Epithelial cell of proximal tubule (primary cell): ENCODE measurements around the gene PBOV1. TPM values are rescaled to one million over a fixed set of nuclear protein-coding genes. Genes with fewer than 3 reads are reported as not detected.

Source experiments
- DNase-seq: peaks from one replicate; pipeline ENCODE4 v3.0.0-alpha.2; 2011; ENCODE audit warnings: low read depth
- H3K4me3 ChIP-seq: 2 replicates; pipeline ENCODE4 v1.5.1; 2011; ENCODE audit warnings: low read depth, mild to moderate bottlenecking, low read length
- CTCF ChIP-seq: conservative IDR thresholded peaks from 2 replicates; pipeline ENCODE4 v1.5.1; 2012; ENCODE audit warnings: low read depth, mild to moderate bottlenecking, low read length
- total RNA-seq: library from RNA; depleted of rRNA; stranded (reverse); fragments of >200 nt; gene quantifications from 2 replicates; pipeline ENCODE4 v1.2.3, GENCODE V29; 2015

Gene PBOV1
- total RNA-seq, result not detected in 2 replicates

DNA sequence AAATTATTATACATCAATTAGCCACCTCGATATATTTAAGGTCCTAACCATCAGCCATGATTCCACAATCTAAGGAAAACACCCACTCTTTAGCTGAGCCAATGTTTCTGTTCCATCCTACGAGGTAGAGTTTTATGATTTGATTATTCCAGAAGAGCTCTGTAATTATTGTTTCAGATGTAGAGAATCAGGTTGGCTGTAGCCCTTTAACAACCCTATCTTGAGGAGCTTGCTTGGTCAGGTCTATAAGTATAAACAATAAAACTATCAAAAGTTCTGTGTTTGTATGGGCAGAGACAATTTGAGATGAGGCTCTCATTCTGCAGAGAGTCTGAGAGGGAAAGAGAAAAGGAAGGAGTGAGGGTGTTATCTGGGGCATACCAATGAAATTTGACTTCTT, at the start of gene PBOV1:
Gene PBOV1 (minus strand): TSS at position 43 of the 400 bp plus-strand sequence. CDS start 96 bp downstream, outside the sequence.
- no peak for DNase-seq
- H3K4me3 ChIP-seq, result no peak within 1 kb of the TSS
- TF ChIP-seq CTCF, result no peak

DNA sequence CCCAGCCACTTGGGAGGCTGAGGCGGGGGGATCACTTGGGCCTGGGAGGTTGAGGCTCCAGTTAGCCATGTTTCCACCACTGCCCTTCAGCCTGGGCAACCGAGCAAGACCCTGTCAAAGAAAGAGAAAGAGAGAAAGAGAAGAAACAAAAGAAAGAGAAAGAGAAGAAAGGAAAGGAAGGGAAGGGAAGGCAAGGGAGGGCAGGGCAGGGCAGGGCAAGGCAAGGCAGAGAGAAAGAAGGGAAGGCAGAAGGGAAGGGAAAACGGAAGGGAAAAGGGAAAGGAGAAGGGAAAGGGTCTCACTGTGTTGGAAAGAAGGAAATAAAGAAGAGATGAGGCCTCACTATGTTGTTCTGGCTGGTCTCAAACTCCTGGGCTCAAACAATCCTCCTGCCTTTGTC, 47.8 kb upstream of the PBOV1 start:
- TF ChIP-seq CTCF, result no peak
- no peak overlapping the region for H3K4me3 ChIP-seq
- DNase-seq, result no peak

GRCh38 chr6:138264372-138264880, 46.1 kb upstream of the PBOV1 start:
- no peak for TF ChIP-seq CTCF
- DNase-seq, result no peak
- no peak overlapping the region for H3K4me3 ChIP-seq

DNA sequence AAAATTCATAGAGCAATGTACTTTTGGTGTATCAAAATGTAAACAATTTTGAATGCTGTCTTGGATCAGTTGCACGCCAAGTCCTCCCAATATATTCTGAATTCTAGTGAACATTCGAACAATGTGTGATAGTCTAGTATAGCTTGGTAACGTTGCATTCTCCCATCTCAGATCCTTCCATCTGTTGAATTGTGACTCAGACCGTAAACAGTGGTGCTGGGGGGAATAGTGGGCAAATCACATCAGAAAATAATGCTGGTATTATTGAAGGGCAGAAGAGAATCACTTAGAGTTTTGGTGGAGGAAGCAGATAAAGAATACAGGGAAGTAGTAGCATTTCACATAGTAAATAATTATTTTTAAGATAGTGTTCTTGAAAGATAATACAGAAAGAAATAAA, 45.7 kb upstream of the PBOV1 start:
- no peak for TF ChIP-seq CTCF
- no peak for DNase-seq

DNA sequence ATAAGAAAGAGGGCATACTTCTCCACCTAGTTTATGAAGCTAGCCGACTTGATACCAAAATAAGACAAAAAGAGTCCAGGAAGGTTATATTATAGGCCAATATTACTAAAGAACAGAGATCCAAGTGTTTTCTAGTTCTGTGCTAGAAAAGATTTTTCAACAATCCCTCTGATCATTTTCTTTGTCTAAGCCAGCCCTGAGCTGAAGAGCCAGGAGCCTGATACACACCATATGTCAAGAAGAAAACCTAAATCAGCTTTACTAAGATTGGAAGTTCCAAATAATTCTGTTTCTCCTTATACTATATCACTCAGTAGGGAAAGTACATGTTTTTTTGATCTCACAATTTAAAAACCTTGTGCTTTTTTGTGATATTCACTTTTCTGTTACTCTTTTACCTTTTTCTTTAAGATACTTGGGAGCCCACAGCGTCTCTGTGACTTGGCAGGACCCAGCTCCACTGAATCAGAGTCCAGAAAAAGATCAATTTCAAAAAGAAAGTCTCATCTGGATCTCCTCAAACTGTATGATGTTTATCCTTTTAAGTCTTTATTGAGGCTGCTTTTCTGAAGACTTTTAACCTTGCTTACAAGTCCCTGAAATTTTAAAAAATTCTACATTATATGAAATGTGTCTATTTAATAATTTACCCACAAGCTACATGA, 43.0 kb upstream of the PBOV1 start:
- H3K4me3 ChIP-seq, result no peak overlapping the region
- no peak for TF ChIP-seq CTCF
- no peak for DNase-seq

More for the DNA sequence above, 45.7 kb upstream of the PBOV1 start:
- H3K4me3 ChIP-seq, result no peak overlapping the region

GRCh38 chr6:138258991-138259390, 40.7 kb upstream of the PBOV1 start:
- no peak for DNase-seq
- no peak overlapping the region for H3K4me3 ChIP-seq
- TF ChIP-seq CTCF, result no peak

DNA sequence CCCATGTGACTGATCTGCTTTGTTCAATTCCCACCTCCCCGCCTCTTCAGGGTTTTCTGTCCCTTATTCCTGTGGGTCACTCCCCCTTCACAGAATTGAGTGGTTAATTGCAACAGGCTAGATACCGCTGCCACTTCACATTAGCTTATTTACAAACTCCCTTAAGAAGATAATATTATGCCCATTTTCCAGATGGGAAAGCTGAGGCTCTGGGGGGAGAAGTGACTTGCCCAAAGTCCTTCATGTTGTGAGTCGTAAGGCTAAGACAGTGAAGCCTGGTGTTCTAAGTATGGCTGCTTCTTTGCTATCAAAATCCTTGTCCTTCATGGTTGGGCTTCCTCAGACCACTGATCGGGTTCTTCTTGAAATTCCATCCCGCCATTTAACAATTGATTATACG, 39.9 kb upstream of the PBOV1 start:
- DNase-seq, result no peak
- TF ChIP-seq CTCF, result no peak
- no peak overlapping the region for H3K4me3 ChIP-seq
